ENCODE data around the gene EVI5L. TPM values are rescaled to one million over a fixed set of nuclear protein-coding genes. Genes with fewer than 3 reads are reported as not detected.

EVI5L gene
- total and polyA plus RNA-seq, 9 donors: 5.1 to 15.9 (median 10.9) TPM

GRCh38 chr19:7879836-7880235, 49.8 kb downstream of the EVI5L start:
- no peak for TF ChIP-seq EP300 (IDR thresholded peaks at IDR 0.05)
- TF ChIP-seq POLR2A (IDR thresholded peaks at IDR 0.05): no peak
- no peak for TF ChIP-seq CTCF (IDR thresholded peaks at IDR 0.05)
- Histone ChIP-seq H3K36me3 (no peaks in the 10 kb centered on the region), H3K4me1 (ENCODE audit: insufficient read depth) (no peaks in the 10 kb centered on the region), H3K27ac (no peak overlapping the region), H3K4me3 (no peak overlapping the region), H3K27me3 (no peaks in the 10 kb centered on the region), H3K9me3 (no peaks in the 10 kb centered on the region)
- intact Hi-C loops (cut with DNase I): no loop called here
- 71 to 78% (median 72%) methylated on average over 19 of the region's 19 CpGs for WGBS, 3 donors
- DNase-seq: no peak

GRCh38 chr19:7881910-7882309, 51.9 kb downstream of the EVI5L start:
- H3K36me3 ChIP-seq: no peaks in the 10 kb centered on the region
- no peaks in the 10 kb centered on the region for H3K27me3 ChIP-seq
- no peaks in the 10 kb centered on the region for H3K4me1 ChIP-seq (ENCODE audit: insufficient read depth)
- TF ChIP-seq EP300 (IDR thresholded peaks at IDR 0.05): no peak
- no peak for TF ChIP-seq CTCF (IDR thresholded peaks at IDR 0.05)
- no peak for TF ChIP-seq POLR2A (IDR thresholded peaks at IDR 0.05)
- WGBS, 3 donors: 88 to 93% (median 89%) methylated on average over 3 of the region's 3 CpGs
- H3K4me3 ChIP-seq: no peak overlapping the region
- no peak overlapping the region for H3K27ac ChIP-seq
- no peak for DNase-seq
- H3K9me3 ChIP-seq: no peaks in the 10 kb centered on the region
- intact Hi-C loops (cut with DNase I): no loop called here

- Histone ChIP-seq H3K4me3 (no peak overlapping the region), H3K4me1 (ENCODE audit: insufficient read depth) (no peaks in the 10 kb centered on the region), H3K27ac (no peak overlapping the region), H3K27me3 (no peaks in the 10 kb centered on the region), H3K36me3 (no peaks in the 10 kb centered on the region), H3K9me3 (no peaks in the 10 kb centered on the region)
- 61 to 84% (median 62%) methylated on average over 4 of the region's 4 CpGs for WGBS, 3 donors
- intact Hi-C loops (cut with DNase I): no loop called here
- no peak for DNase-seq
- TF ChIP-seq POLR2A (IDR thresholded peaks at IDR 0.05) (no peak), CTCF (IDR thresholded peaks at IDR 0.05) (no peak), EP300 (IDR thresholded peaks at IDR 0.05) (no peak)
Observed at GRCh38 chr19:7883105-7883504, 53.1 kb downstream of the EVI5L start.

- no peaks in the 10 kb centered on the region for H3K36me3 ChIP-seq
- H3K27me3 ChIP-seq: no peaks in the 10 kb centered on the region
- TF ChIP-seq EP300 (IDR thresholded peaks at IDR 0.05) (no peak), POLR2A (IDR thresholded peaks at IDR 0.05) (no peak), CTCF (IDR thresholded peaks at IDR 0.05) (no peak)
- H3K9me3 ChIP-seq: no peaks in the 10 kb centered on the region
- no peak for DNase-seq
- intact Hi-C loops (cut with DNase I): no loop called here
- H3K4me3 ChIP-seq: no peak overlapping the region
- WGBS, 3 donors: 62 to 80% (median 63%) methylated on average over 2 of the region's 2 CpGs
- H3K27ac ChIP-seq: no peak overlapping the region
- H3K4me1 ChIP-seq (ENCODE audit: insufficient read depth): no peaks in the 10 kb centered on the region
Observed at GRCh38 chr19:7883796-7884570, 54.0 kb downstream of the EVI5L start.
